Measurements from ENCODE around the gene SERPINC1. TPM values are rescaled to one million over a fixed set of nuclear protein-coding genes. Genes with fewer than 3 reads are reported as not detected.

The SERPINC1 gene
- total and polyA plus RNA-seq, 2 of the 8 experiments (the other 6 are each of a cell fraction or from before 2014, with no cell fraction given) = 0.08 TPM; not detected in 1

DNA sequence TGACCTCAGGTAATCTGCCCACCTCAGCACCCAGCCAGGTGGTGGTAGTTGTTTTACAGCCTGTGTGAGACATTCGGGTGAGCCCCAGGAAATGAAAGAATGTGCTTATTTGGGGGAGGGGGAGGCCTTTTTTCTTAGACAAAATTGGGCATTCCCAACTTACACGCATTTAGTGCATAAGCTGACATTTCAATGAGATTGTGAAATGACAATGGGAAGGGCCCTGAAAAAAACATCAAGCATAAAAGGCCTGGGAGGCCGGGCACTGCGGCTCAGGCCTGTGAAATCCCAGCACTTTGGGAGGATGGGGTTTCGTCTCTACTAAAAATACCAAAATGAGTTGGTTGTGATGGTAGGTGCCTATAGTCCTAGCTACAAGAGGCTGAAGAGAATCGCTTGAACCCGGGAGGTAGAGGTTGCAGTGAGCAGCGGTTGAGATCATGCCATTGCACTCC lies 54.3 kb downstream of the SERPINC1 start:
- peaks cover 7 to 11% of the 10 kb centered on the region in 2 experiments for H4K20me1 ChIP-seq (replicated peaks in 1 of 2; ENCODE audit: control insufficient read depth in 1 of 2, insufficient read depth in 2 of 2, low read length in 2 of 2)
- no peak overlapping the region for H2BK20ac ChIP-seq (ENCODE audit: low read length)
- H3K9ac ChIP-seq (replicated peaks in 1 of 4; ENCODE audit: extremely low read depth in 1 of 4, low read depth in 3 of 4, low read length in 3 of 4) = no peak overlapping the region
- peaks cover 25 to 60% (median 48%) of the 10 kb centered on the region in 4 experiments for H3K36me3 ChIP-seq (ENCODE audit: control insufficient read depth in 2 of 4, insufficient read depth in 4 of 4, low read length in 3 of 4)
- H2BK120ac ChIP-seq (replicated peaks; ENCODE audit: low read depth, low read length) = no peak overlapping the region
- H3K27me3 ChIP-seq (replicated peaks in 1 of 4; ENCODE audit: control insufficient read depth in 3 of 4, extremely low read depth in 1 of 4, insufficient read depth in 3 of 4, low read length in 3 of 4) = no peaks in the 10 kb centered on the region
- no peak overlapping the region for H3K14ac ChIP-seq (ENCODE audit: insufficient read length)
- H3K18ac ChIP-seq (ENCODE audit: extremely low read depth, low read length) = no peak overlapping the region
- peak overlapping the region; percentile 15 for H2BK5ac ChIP-seq (ENCODE audit: low read depth, low read length)
- H2BK12ac ChIP-seq (ENCODE audit: low read depth, low read length) = no peak overlapping the region
- no peak overlapping the region for H2AFZ ChIP-seq (ENCODE audit: low read length)
- no peak overlapping the region for H3K27ac ChIP-seq (ENCODE audit: low read depth, low read length)
- H3K23me2 ChIP-seq (ENCODE audit: low read depth, low read length) = peaks cover 3% of the 10 kb centered on the region
- FAIRE-seq = no peak
- no peak overlapping the region for H4K5ac ChIP-seq (ENCODE audit: insufficient read length, low read depth, low read length)
- ChIA-PET CTCF (ENCODE audit: partially characterized antibody) (interaction anchor here (1.3 kb wide), 1 partner anchor 432 kb away, joined by 3 read pairs; no protein-coding TSS in a partner anchor), POLR2A (ENCODE audit: partially characterized antibody) (interaction anchor here (0.8 to 13.3 kb wide), 19 partner anchors 13 to 389 kb away, joined by 3 to 475 read pairs (median 4); partner anchors contain the start of genes CENPL, DARS2 and KLHL20)
- no peak overlapping the region for H3K4me2 ChIP-seq (ENCODE audit: insufficient read depth in 1 of 2, low read depth in 2 of 2, low read length in 2 of 2)
- peaks cover 0 to 32% of the 10 kb centered on the region in 2 experiments; a peak in 3 of 4 replicates for H3K79me2 ChIP-seq (ENCODE audit: control insufficient read depth in 1 of 2, insufficient read depth in 2 of 2, low read length in 2 of 2)
- no peak overlapping the region for H3K56ac ChIP-seq (replicated peaks; ENCODE audit: insufficient read length, low read depth, low read length)
- H3K4ac ChIP-seq (replicated peaks; ENCODE audit: insufficient read length, low read depth, low read length) = no peak overlapping the region
- no peak overlapping the region for H4K91ac ChIP-seq (replicated peaks; ENCODE audit: insufficient read length, low read length)
- no peak overlapping the region for H2AK5ac ChIP-seq (ENCODE audit: low read depth, low read length)
- H3K4me3 ChIP-seq (ENCODE audit: extremely low read depth in 1 of 4, insufficient read depth in 2 of 4, low read depth in 3 of 4, low read length in 4 of 4) = no peak overlapping the region
- H2BK15ac ChIP-seq (ENCODE audit: low read length) = no peak overlapping the region
- no peak overlapping the region for H4K8ac ChIP-seq (ENCODE audit: extremely low read depth, insufficient read depth, low read length)
- H3K9me3 ChIP-seq (ENCODE audit: insufficient read depth in 2 of 2, low read depth in 1 of 2, low read length in 1 of 2) = no peaks in the 10 kb centered on the region
- no peak overlapping the region for H3K23ac ChIP-seq (ENCODE audit: insufficient read length)
- WGBS, 2 experiments (ENCODE audit: extremely low coverage in 1 of 2, insufficient coverage in 1 of 2, insufficient read length in 1 of 2, insufficient replicate concordance in 2 of 2, low coverage in 1 of 2, low lambda C conversion rate in 2 of 2, missing lambda C conversion rate in 1 of 2) = 48% methylated on average over 8 of the region's 8 CpGs; no CpG with 5 or more reads in 1 of the 2 experiments
- peaks cover 2 to 10% (median 4%) of the 10 kb centered on the region in 4 experiments; a peak in 4 of 7 replicates for H3K4me1 ChIP-seq (replicated peaks in 1 of 4; ENCODE audit: control insufficient read depth in 3 of 4, insufficient read depth in 4 of 4, low read length in 3 of 4)
- DNase-seq (ENCODE audit: low read depth in 1 of 2, low spot score in 2 of 2) = no peak
- H3K79me1 ChIP-seq (ENCODE audit: low read depth, low read length) = no peaks in the 10 kb centered on the region
- no peak for TF ChIP-seq EGR1 (IDR thresholded peaks at IDR 0.05; ENCODE audit: borderline replicate concordance, low read depth, low read length)
- TF ChIP-seq CBX8 (IDR thresholded peaks at IDR 0.05; ENCODE audit: borderline replicate concordance, low read depth, low read length) = no peak
- no peak for TF ChIP-seq TEAD4 (IDR thresholded peaks at IDR 0.05; ENCODE audit: low read depth, low read length)
- TF ChIP-seq, protein P1, sequence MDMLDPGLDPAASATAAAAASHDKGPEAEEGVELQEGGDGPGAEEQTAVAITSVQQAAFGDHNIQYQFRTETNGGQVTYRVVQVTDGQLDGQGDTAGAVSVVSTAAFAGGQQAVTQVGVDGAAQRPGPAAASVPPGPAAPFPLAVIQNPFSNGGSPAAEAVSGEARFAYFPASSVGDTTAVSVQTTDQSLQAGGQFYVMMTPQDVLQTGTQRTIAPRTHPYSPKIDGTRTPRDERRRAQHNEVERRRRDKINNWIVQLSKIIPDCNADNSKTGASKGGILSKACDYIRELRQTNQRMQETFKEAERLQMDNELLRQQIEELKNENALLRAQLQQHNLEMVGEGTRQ (IDR thresholded peaks at IDR 0.05; ENCODE audit: low read length) = peak; percentile 35; the same call in 1 of the 2 replicates
- TF ChIP-seq SUZ12 (IDR thresholded peaks at IDR 0.05; ENCODE audit: low read length) = no peak
- no peak for TF ChIP-seq SIX5 (IDR thresholded peaks at IDR 0.05; ENCODE audit: low read depth, low read length)
- TF ChIP-seq SRF (IDR thresholded peaks at IDR 0.05; ENCODE audit: low read depth, low read length) = no peak
- peak; percentile 28 to 94 for TF ChIP-seq POLR2A (IDR thresholded peaks at IDR 0.05; ENCODE audit: control extremely low read depth in 1 of 2, low read depth in 2 of 2, low read length in 2 of 2)
- no peak for TF ChIP-seq CHD1 (IDR thresholded peaks at IDR 0.05; ENCODE audit: low read depth, low read length)
- no peak for TF ChIP-seq POU5F1 (IDR thresholded peaks at IDR 0.05; ENCODE audit: low read depth, low read length)
- TF ChIP-seq TAF1 (IDR thresholded peaks at IDR 0.05; ENCODE audit: low read depth, low read length) = no peak
- TF ChIP-seq HDAC2 (IDR thresholded peaks at IDR 0.05; ENCODE audit: borderline replicate concordance in 1 of 2, low read depth in 2 of 2, low read length in 2 of 2) = no peak
- peak; percentile 90 for TF ChIP-seq POLR2AphosphoS5 (IDR thresholded peaks at IDR 0.05; ENCODE audit: low read depth, low read length)
- TF ChIP-seq TBP (IDR thresholded peaks at IDR 0.05; ENCODE audit: low read depth, low read length) = 0 out of 2 replicates have a peak, but pooled peaks have one; percentile 2

Data from H1 (cell line).